GM21390 (cell line): ENCODE results near the gene MTERF1.
"Not testable (repeated sequence)": the region's sequence is repeated elsewhere in the genome, so short reads cannot be mapped to it uniquely, and the experiment has no call there.

Experiments
- ATAC-seq: cut with Tn5 transposase; IDR thresholded peaks from one replicate; pipeline ENCODE4 v1.9.1; 2021; ENCODE audit not compliant: unreplicated experiment

Gene MTERF1, protein sequence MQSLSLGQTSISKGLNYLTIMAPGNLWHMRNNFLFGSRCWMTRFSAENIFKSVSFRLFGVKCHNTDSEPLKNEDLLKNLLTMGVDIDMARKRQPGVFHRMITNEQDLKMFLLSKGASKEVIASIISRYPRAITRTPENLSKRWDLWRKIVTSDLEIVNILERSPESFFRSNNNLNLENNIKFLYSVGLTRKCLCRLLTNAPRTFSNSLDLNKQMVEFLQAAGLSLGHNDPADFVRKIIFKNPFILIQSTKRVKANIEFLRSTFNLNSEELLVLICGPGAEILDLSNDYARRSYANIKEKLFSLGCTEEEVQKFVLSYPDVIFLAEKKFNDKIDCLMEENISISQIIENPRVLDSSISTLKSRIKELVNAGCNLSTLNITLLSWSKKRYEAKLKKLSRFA

DNA sequence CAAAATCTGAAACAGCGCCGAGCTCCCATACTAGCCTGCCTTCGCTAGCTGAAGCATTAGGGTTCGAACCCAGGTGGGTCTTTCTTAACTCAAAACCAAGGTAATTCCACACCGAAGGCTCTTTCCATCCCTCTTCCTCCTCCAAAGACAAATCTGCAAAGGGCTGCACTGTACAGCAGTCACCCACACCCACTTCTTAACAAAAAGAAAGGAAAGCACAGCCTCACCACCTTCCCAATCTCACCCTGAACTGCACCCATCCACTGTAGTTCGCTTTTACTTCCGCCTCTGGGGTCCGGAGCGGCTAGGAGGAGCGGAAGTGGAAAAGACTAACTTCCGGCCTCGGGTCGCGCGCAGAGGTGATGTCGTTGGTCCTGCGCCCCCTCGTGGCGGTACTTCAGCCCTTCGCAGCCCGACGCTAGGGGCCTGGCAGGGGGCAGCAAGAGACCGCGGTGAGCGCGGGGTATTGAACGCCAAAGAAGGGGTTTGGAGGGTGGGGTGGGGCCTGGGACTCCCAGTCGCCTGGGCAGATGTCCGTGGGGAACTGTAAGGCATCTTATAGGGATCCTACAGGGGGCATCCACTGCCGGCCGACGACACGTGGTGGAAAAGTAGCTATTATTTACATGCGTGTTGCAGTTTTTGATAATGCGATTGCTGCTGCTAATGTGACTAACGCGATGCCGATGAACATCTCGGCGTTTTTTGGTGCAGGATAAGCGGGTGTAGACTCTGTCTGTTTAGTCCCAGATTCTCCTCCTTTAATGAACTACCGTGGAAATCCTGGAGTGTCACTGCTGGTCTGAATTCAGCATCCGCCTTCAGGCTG lies at the start of gene MTERF1:
MTERF1 (minus strand) TSS at position 290 of the 829 bp plus-strand sequence. CDS start 619 bp downstream, outside the sequence.
- ATAC-seq: peak; percentile 98

DNA sequence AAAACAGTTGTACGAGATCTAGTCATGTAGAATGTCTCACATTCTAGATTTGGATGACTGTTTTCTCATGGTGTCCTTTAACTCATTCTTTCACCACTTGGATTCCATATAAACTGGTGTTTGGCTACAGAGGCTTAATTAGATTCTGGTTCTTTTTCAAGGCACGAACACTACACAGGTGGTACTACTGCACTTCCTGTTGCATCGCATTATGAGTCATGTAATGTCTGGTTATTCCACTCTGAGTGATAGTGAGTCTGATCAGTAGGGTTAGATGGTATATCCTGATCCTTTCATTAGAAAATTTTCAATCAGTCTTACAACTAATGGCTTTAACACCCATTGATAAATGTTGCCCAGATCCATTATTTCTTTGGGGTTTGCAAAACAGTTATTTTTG lies 49.0 kb upstream of the MTERF1 start:
- peak; percentile 81 for ATAC-seq

DNA sequence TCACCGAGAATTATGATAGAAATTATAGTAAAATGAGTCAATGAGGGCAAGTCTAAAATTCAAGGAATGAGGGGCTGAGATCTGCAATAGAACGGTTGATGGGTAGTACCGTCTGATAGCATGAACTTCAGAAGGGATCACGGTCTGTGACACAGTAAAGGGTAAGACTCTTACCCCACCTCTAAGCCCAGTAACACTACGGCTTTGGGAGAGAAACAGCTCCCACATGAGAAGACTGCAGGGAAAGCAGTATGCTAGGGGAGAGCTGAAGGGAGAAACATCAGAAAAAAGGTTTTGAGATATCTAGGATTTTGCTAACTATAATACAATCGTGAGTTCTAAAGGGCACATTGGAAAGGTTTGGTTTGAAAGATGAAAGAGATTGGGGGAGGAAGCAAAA lies 47.4 kb upstream of the MTERF1 start:
- ATAC-seq: no peak

DNA sequence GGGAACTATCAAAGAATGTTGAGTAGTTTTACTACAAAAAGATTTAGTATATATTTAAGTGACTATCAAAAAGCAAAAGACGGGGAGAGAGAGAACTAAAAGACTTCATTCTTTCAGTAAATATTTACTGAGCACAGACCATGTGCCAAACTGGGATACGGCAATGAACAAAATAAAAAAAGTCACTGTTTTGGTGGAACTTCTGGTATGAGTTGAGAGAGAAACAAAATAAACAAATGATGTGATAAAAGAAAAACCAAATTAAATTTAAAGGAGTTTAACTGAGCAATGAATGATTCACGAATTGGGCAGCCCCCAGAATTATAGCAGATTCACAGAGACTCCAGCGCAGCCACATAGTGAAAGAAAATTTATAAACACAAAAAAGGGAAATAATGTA lies 42.4 kb upstream of the MTERF1 start:
- ATAC-seq: no peak

DNA sequence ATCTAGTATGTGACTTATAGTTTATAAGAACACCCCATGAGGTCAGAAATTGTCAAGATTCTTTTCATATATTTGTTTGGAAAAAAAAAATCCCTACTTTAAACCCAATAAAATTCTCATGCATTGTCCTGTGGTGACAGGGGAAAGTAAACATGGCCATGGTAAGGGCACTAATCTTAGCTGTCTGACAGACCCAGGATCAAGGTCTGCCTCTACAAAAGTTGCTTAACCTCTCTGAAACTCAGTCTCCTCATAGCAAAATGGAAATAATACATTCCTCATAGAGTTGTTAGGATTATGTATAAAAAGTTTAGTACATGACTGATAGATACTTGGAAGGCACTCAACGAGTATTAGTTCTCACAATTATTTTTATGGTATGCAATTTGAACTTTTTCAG lies 37.9 kb upstream of the MTERF1 start:
- no peak for ATAC-seq

DNA sequence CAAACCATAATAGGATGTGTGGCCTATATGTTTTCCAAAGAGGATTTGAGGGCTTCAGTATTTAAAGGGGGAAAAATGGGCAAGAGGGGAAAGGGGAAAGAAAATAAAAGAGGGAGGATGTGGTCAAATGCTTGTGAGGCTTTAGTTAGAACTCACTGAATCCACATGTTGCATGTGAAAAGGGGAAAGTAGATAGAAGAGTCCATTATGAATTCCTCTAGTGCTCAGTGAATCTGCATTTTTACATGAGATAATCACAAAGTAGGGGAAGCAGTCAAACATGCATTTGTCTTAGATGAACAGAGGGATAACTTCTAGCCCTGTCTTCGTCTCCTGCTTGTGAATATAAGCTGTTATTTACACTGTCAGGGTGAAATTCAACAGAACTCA lies 35.5 kb upstream of the MTERF1 start:
- no peak for ATAC-seq

DNA sequence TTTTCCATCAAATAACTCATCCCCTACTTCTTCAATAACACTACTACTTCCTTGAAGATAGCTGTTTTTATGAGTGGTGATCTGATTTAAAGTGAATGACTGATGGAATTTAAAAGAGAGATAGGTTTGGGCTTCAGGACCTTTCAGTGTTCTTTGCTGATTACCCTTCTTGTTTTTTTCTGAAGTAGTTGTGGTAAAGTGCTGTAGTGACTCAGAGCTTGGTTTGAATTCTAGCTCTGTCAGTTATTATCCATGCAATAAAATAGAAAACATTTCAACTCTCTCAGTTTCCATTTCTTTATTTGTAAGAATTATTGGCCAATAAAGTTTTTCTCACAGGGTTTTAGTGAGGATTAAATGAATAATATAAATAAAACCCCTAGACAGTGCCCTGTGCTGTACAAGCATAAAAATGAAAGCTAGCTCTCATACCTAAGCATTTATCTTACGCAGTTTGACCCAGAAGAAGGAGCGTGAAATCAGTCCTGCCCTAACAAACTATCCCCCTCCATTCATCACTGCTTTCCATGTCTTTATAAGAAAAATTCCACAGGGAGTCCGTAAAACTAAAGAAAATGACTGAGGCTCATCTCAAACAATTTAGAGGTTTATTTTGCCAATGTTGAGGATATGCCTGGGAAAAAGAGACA lies 35.0 kb upstream of the MTERF1 start:
- ATAC-seq: no peak

DNA sequence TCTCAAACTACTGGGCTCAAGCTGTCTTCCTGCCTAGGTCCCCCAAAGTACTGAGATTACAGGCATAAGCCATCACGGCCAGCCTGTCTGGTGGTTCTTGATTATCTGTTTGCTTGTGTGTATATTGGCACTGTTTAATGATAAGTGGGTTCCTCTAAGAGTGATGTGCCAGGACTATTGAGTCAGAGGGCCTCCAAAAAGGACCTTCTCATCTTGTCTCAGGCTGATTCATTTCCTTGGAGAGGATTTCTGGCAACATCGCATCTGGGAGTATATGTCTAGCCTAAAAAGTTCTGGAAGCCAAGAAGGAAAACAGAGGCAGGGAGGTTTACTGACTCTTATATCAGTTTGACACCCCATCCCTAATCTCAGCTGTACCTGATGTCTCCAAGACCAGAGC lies 33.1 kb upstream of the MTERF1 start:
- ATAC-seq: no peak

DNA sequence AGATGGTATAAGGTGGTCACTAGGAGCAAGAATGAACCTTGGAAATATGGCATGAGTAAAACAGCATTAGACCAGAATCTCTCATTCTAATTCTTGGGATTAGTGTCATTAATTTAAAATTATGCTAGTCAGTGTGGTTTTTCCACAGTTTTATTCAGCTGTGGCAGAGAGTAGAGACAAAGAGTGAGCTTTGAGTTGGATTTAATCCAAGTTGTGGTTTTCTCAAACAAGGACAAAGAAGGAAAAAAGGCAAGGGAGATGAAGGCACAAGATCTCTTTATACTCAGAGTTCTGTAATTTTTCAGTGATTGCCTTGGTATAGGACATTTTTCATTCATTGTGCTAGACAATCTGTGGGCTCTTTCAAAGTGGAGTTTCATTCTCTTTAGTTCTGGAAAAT lies 32.0 kb upstream of the MTERF1 start:
- no peak for ATAC-seq

DNA sequence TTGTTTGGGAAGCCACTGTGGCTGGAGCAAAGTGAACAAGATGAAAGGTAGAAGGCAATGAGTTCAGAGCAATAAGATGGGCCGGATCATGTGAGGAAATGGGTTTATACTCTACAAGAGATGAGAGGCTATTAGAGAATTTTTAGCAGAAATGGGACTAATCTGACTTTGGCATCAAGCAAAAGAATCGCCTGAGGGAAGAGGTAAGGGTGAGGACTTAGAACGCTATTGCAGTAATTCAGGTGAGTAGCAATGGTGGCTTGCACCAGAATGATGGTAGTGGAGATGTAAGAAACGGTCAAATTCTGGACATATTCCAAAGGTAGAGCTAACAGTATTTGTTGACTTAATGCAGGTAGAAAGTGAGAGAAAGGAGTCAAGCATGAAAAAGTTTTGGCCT lies 30.6 kb upstream of the MTERF1 start:
- no peak for ATAC-seq

DNA sequence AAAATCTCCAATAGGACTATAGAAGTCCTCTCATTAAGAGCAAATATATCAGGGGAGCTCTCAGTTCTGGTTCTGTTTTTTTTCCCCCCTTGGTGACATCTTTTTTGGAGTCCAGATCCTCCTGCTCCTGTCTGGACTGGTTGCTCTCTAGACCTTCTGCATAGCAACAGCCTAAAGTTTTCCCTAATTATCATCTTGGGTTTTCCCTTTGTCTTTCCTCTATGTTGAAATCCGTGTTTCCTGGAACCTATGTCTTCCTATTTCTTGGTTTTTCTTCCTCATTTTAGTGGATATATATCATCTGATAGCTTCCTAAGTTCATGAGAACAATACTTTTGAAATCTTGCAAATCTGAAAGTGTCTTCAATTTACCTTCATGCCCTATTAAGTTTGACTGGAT lies 29.7 kb upstream of the MTERF1 start:
- ATAC-seq: no peak

DNA sequence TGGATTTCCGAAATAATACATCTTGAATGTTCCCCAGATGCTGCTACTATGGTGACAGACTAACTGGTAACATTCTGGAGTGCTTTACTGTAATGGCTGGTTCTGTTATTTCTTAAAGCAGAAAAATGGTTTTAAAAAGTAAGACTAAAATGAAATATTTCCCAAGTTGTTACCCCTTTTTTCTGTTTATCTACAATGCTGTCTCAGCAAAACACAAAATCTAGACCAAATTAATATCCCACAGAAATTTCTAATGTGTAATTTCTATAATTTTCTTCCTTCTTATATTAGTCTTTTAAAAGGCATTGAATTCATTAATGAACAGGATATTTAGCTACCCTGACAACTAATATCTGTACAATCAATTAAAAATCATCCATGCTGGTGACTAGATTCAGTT lies 19.1 kb upstream of the MTERF1 start:
- no peak for ATAC-seq

DNA sequence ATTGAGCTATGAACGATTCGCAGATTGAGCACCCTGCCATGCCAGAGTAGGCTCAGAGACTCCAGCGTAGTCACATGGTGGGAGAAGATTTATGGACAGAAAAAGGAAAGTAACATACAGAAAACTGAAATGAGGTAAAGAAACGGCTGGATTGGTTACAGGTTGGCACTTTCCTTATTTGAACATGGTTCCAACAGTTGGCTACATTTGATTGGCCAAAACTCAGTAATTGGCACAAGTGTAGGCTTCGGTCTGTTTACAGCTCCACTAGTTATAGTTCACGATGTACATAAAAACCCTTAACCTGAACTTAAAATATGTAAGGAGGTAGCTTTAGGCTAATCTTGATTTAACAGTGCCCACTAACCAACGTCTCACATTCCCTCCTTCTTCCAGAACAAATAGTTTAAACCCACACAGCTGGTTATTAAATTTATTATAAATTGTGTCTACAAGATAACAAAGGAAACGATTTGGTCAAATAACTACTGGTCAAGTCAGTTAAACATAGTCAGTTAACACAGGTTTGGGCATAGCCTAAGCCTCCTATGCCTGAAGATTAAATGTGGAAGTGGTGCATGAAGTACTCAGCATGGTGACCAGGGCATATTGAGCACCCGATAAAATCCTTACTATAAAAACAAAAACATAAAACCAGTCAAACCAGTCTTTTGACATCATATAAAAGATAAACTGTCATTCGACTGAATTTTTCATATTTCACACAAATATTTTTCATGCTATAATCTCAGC lies 17.9 kb upstream of the MTERF1 start:
- no peak for ATAC-seq

DNA sequence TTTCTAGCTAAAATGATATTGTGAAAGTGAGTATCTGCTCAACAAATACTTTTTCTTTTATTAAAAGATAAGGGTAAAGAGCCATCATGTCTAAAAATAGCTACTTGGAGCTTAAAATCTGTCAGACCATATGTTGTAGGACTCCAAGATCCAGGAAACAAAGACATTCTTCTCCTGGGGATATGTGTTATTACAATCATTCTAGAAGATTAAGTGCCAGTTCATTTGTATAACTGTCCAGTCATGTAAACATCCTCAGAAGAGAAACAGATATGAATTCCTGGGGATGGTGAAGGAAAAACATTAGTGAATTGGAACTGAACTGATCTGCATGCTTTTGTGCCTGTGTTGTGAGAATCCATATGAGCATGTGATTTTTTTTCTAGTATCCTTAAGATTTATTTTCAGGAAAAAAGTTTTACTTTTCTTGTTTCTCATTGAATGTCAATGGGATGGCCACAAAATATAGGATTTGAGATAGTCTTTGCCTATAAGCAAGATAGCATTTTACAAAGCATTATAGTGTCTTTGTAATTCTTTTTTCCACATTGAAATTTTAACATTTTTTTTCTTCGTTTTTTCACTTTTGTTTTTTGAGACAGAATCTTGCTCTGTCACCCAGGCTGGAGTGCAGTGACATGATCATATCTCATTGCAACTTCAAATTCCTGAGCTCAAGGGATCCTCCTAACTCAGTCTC lies 14.4 kb upstream of the MTERF1 start:
- no peak for ATAC-seq

DNA sequence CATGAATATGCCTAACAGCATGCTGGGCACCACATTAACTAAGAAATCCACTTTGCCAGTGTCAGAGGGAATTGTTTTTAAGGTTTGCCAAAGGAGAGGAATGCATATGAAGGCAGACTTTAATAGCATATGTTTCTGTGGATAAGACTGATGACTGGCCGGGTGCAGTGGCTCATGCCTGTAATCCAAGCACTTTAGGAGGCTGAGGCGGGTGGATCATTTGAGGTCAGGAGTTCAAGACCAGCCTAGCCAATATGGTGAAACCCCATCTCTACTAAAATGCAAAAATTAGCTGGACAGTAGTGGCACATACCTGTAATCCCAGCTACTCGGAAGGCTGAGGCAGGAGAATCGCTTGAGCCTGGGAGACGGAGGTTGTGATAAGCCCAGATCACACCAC lies 13.2 kb upstream of the MTERF1 start:
- ATAC-seq: not testable (repeated sequence)

DNA sequence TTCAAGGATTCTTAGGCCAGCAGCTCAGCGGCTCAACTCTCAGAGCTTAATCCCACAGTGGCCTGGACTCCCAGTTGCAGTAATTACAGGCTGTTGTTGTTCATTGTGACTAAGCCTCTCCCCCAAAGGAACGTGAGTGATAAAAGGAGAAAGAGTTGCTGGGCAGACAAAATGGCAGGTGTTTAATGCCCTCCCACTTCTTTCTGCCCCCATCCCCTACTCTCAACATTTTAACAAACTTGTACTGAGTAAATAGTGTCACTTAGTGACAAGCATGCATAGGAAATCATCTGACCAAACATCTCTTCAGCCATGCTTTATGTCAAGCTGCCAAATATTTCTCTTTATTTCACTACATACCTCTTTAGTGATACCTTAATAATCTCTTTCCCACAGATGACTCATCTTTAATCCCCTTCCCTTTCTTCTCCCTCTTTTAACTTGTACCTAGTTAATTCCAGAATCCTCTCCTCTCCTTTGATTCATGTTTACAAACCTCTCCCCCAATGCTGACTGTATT lies 12.4 kb upstream of the MTERF1 start:
- ATAC-seq: no peak

DNA sequence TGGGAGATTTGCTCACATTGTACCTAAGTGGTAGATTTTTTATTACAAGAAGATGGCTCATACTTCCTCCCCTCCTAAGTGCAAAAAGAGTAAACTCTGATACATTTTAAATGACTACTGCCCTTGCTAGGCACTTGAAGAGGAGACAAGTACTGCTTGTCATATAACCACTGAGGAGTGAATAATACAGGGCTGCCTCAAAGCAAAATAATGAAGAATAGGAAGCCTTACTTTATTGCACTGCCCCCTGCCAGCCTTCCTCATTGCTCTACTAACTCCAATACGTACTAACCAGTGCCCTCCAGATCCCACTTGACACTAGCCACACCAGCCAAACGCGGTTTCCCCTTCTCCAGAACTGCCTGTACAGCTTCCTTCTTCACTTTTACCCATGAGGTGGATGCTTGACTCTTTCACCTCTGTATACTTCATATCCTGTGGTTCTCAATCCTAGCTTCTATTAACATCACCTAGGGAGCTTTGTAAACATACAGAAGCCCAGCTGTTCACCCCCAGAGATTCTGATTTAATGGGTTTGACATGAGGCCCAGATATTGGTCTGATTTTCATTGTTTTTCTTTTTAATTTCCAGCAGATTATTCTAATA lies 11.7 kb upstream of the MTERF1 start:
- ATAC-seq: no peak

DNA sequence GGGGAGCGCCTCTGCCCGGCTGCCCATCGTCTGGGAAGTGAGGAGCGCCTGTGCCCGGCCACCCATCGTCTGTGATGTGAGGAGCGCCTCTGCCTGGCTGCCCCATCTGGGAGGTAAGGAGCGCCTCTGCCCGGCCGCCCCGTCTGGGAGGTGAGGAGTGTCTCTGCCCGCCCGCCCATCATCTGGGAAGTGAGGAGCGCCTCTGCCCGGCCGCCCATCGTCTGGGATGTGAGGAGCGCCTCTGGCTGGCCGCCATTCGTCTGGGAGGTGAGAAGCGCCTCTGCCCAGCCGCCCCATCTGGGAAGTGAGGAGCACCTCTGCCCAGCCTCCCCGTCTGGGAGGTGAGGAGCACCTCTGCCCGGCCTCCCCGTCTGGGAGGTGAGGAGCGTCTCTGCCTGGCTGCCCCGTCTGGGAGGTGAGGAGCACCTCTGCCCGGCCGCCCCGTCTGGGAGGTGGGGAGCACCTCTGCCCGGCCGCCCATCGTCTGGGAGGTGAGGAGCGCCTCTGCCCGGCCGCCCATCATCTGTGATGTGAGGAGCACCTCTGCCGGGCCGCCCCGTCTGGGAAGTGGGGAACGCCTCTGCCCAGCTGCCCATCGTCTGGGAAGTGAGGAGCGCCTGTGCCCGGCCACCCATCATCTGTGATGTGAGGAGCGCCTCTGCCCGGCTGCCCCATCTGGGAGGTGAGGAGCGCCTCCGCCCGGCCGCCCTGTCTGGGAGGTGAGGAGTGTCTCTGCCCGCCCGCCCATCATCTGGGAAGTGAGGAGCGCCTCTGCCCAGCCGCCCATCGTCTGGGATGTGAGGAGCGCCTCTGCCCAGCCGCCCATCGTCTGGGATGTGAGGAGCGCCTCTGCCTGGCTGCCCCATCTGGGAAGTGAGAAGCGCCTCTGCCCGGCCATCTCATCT lies 8.0 kb upstream of the MTERF1 start:
- not testable (repeated sequence) for ATAC-seq
